Smooth muscle cell (in vitro differentiated cells): ENCODE results near the gene TIAM1. TPM values are rescaled to one million over a fixed set of nuclear protein-coding genes. Genes with fewer than 3 reads are reported as not detected.

ENCODE experiments used
- DNase-seq: peaks from one replicate; lab custom pipeline; 2025; ENCODE audit not compliant: unreplicated experiment; lab: John Stamatoyannopoulos, UW
- H2AFZ ChIP-seq: fragments of 200-600 bp; sonication (generic); 2 replicates; pipeline ENCODE4 v1.6.0; 2016; ENCODE audit warnings: antibody characterized with exemption, low read depth, mild to moderate bottlenecking
- H3F3A ChIP-seq: fragments of 200-600 bp; sonication (generic); 2 replicates; pipeline ENCODE4 v1.6.0; 2017; ENCODE audit warnings: antibody characterized with exemption, low read depth
- H3K27ac ChIP-seq: fragments of 200-600 bp; sonication (generic); 2 replicates; pipeline ENCODE4 v1.5.1; 2016; ENCODE audit warnings: low read depth, mild to moderate bottlenecking
- H3K27me3 ChIP-seq: fragments of 200-600 bp; sonication (generic); 2 replicates; pipeline ENCODE4 v1.6.1; 2016; ENCODE audit warnings: low read depth, mild to moderate bottlenecking
- H3K36me3 ChIP-seq: fragments of 200-600 bp; sonication (generic); 2 replicates; pipeline ENCODE4 v1.5.1; 2016; ENCODE audit warnings: low read depth
- H3K4me1 ChIP-seq: fragments of 200-600 bp; sonication (generic); 2 replicates; pipeline ENCODE4 v1.5.1; 2016; ENCODE audit warnings: low read depth
- H3K4me2 ChIP-seq: fragments of 200-600 bp; sonication (generic); 2 replicates; pipeline ENCODE4 v1.6.0; 2016; ENCODE audit warnings: mild to moderate bottlenecking
- H3K4me3 ChIP-seq: fragments of 200-600 bp; sonication (generic); 2 replicates; pipeline ENCODE4 v1.5.1; 2016; ENCODE audit warnings: mild to moderate bottlenecking
- H3K79me2 ChIP-seq: fragments of 200-600 bp; sonication (generic); 2 replicates; pipeline ENCODE4 v1.6.0; 2016; ENCODE audit warnings: low read depth, mild to moderate bottlenecking
- H3K9ac ChIP-seq: fragments of 200-600 bp; sonication (generic); 2 replicates; pipeline ENCODE4 v1.6.0; 2016; ENCODE audit warnings: low read depth
- H3K9me3 ChIP-seq: fragments of 200-600 bp; sonication (generic); replicated peaks from 2 replicates; pipeline ENCODE4 v1.5.1; 2016; ENCODE audit warnings: low read depth
- H4K20me1 ChIP-seq: fragments of 200-600 bp; sonication (generic); 2 replicates; pipeline ENCODE4 v1.6.0; 2016; ENCODE audit warnings: low read depth
- CTCF ChIP-seq: fragments of 200-600 bp; sonication (generic); IDR thresholded peaks from 2 replicates; pipeline ENCODE4 v1.5.1; 2017; ENCODE audit warnings: borderline replicate concordance, mild to moderate bottlenecking, antibody characterized with exemption; ENCODE audit not compliant: insufficient read depth, poor library complexity, severe bottlenecking
- WGBS: methylation state at CpG from one replicate; pipeline ENCODE4 v1.1.7; 2016; ENCODE audit warnings: low lambda C conversion rate; 5-methylcytosine and 5-hydroxymethylcytosine counted together
- polyA plus RNA-seq: library from polyadenylated mRNA; unstranded; fragments of >200 nt; fragmentation: Nextera tagmentation; extraction: Ambion mirVana; gene quantifications from 2 replicates; pipeline ENCODE4 v1.2.1, GENCODE V29; 2016
- total RNA-seq: library from RNA; depleted of rRNA; stranded (reverse); fragments of >200 nt; gene quantifications from 2 replicates; pipeline ENCODE4 v1.2.3, GENCODE V29; 2014

TIAM1 gene
- total and polyA plus RNA-seq, 2 experiments from 2014 or later, result 3.2 to 12.9 TPM

DNA sequence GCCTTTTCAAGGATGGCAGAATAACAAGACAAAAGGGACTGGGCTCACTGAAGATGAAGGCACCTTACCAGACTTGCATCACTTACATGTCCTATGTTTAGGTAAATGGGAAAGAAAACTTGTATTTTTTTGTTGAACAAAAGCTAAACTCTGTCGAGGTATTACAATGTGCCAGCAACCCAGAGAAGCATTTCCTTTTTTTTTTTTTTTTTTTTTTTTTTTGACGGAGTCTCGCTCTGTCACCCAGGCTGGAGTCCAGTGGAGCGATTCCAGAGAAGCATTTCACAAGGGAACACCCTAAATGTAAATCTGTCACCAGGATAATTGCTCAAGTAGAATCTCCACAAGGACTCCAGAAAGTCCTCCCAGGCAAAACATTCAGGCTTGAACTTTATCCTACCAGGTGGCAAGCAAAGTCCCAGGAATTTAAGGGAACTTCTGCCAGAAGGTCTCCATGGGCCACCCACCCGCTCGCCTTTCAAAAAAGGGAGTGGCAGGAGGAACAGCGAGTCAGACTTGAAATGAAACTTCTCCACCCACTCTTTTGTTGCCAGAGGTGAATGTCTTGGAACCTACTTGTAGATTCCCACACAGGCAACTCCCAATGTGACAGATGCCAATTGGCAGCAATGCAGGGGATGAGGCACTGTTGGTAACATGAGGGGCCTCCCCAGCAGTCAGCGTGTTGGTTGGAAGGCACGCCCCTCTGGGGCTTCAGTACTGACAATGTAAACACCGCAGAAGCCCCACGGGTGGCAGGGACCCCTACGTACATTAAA, 125.0 kb downstream of the TIAM1 start:
- H2AFZ ChIP-seq, result no peak overlapping the region
- DNase-seq, result no peak
- TF ChIP-seq CTCF, result no peak

DNA sequence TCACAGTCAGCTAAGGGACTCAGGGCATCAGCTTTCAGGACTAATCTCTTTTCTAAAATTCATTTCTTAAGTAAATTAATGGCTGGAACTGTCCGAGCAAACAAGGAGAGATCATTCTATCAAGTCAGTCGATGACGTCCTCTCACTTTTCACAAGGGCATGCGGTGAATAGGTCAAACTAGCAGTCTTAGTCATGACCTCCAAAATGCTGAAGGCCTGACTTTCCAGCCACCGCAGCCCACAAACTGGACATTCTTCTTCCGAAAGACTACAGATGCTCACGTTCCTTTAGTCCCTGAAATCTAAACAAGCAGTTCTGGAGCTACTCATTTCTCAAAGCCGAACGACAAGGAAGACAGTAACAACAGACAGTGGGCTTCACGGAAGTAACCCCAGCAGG, 127.9 kb downstream of the TIAM1 start:
- Histone ChIP-seq H2AFZ (no peak overlapping the region), H3K4me2 (no peak overlapping the region), H3K36me3 (no peaks in the 10 kb centered on the region), H3K9ac (no peak overlapping the region), H3K4me1 (peaks cover 22% of the 10 kb centered on the region), H3F3A (no peaks in the 10 kb centered on the region), H3K4me3 (no peak overlapping the region), H4K20me1 (no peaks in the 10 kb centered on the region), H3K27me3 (no peaks in the 10 kb centered on the region), H3K27ac (no peak overlapping the region), H3K79me2 (no peaks in the 10 kb centered on the region), H3K9me3 (no peaks in the 10 kb centered on the region)
- WGBS, result 93% methylated on average over 10 of the region's 10 CpGs
- DNase-seq, result no peak
- no peak for TF ChIP-seq CTCF

More for the DNA sequence above, 125.0 kb downstream of the TIAM1 start:
- Histone ChIP-seq H3K36me3 (no peaks in the 10 kb centered on the region), H3F3A (peaks cover 3% of the 10 kb centered on the region), H3K27me3 (no peaks in the 10 kb centered on the region), H3K4me3 (no peak overlapping the region), H3K4me2 (peak overlapping the region; percentile 36), H3K9ac (no peak overlapping the region), H4K20me1 (no peaks in the 10 kb centered on the region), H3K4me1 (peaks cover 24% of the 10 kb centered on the region), H3K79me2 (no peaks in the 10 kb centered on the region), H3K9me3 (no peaks in the 10 kb centered on the region), H3K27ac (peak overlapping the region; percentile 38)
- 70% methylated on average over 12 of the region's 12 CpGs for WGBS

DNA sequence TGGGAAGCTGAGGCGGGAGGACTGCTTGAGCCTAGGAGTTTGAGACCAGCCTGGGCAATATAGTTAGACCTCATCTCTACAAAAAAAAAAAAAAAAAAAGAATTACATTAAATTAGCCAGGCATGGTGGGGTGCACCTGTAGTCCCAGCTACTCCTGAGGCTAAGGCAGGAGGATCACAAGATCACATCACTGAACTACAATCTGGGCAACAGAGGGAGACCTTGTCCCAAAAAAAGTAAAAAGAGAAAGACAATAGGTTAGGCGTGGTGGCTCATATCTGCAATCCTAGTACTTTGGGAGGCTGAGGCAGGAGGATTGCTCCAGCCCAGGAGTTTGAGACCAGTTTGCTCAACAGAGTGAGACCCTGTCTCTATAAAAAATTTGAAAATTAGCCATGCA, 130.3 kb downstream of the TIAM1 start:
- Histone ChIP-seq H3K36me3 (no peaks in the 10 kb centered on the region), H3K9ac (no peak overlapping the region), H3K27ac (no peak overlapping the region), H3K27me3 (no peaks in the 10 kb centered on the region), H3K9me3 (no peaks in the 10 kb centered on the region), H3K4me2 (no peak overlapping the region), H3F3A (no peaks in the 10 kb centered on the region), H2AFZ (no peak overlapping the region), H3K4me1 (no peaks in the 10 kb centered on the region), H3K79me2 (no peaks in the 10 kb centered on the region), H4K20me1 (no peaks in the 10 kb centered on the region), H3K4me3 (no peak overlapping the region)
- TF ChIP-seq CTCF, result no peak
- WGBS, result 92% methylated on average over 2 of the region's 2 CpGs
- no peak for DNase-seq

DNA sequence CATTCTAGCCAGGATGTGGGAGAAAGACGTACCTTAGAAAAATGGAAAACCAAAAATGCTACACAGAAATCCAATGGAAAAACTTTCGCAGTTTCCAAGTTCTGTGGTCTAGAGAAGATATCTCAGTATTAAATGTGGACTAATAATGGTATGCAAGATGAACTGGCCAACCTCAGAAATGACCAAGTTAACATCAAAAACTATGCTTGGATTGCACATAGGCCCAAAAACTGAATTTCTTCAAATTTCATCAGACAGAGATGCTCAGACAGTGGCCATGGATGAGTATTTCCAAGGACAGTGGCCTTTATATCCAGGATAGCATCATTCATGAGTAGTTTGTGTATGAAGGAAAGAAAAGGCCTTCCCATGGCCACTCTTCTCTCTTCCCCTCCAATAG, 132.2 kb downstream of the TIAM1 start:
- WGBS, result 72% methylated on average over 2 of the region's 2 CpGs
- no peak overlapping the region for H3K4me2 ChIP-seq
- no peaks in the 10 kb centered on the region for H3K27me3 ChIP-seq
- no peaks in the 10 kb centered on the region for H3K9me3 ChIP-seq
- no peak overlapping the region for H3K9ac ChIP-seq
- H3K27ac ChIP-seq, result no peak overlapping the region
- H3F3A ChIP-seq, result no peaks in the 10 kb centered on the region
- H2AFZ ChIP-seq, result no peak overlapping the region
- H3K4me1 ChIP-seq, result no peaks in the 10 kb centered on the region
- H3K4me3 ChIP-seq, result no peak overlapping the region
- no peaks in the 10 kb centered on the region for H3K79me2 ChIP-seq
- no peak for TF ChIP-seq CTCF
- H3K36me3 ChIP-seq, result no peaks in the 10 kb centered on the region
- DNase-seq, result no peak
- H4K20me1 ChIP-seq, result no peaks in the 10 kb centered on the region
